Measurements from ENCODE around the gene LIG3. TPM values are rescaled to one million over a fixed set of nuclear protein-coding genes. Genes with fewer than 3 reads are reported as not detected.

LIG3 gene
- total RNA-seq, 3 donors from 2014 or later = 13.8 to 159 (median 54.0) TPM

GRCh38 chr17:35046245-35046644, 65.9 kb downstream of the LIG3 start:
- Histone ChIP-seq H3K27me3 (no peaks in the 10 kb centered on the region), H3K9me3 (no peaks in the 10 kb centered on the region), H3K4me3 (no peak overlapping the region), H3K27ac (peak overlapping the region in 1 of 2 donors; percentile 48), H3K4me1 (peaks cover 0 to 7% of the 10 kb centered on the region in 2 donors), H3K36me3 (no peaks in the 10 kb centered on the region)
- TF ChIP-seq CTCF (IDR thresholded peaks at IDR 0.05) (no peak), POLR2AphosphoS5 (IDR thresholded peaks at IDR 0.05) (no peak), POLR2A (IDR thresholded peaks at IDR 0.05) (no peak)
- no peak for DNase-seq (ENCODE audit: low spot score in 2 of 2)
- intact Hi-C loops (cut with DNase I; ENCODE audit: low total_unique reads) = no loop called here

GRCh38 chr17:35046740-35047283, 66.5 kb downstream of the LIG3 start:
- H3K27ac ChIP-seq = peak overlapping the region in 1 of 2 donors; percentile 48

GRCh38 chr17:35048685-35049379, 68.5 kb downstream of the LIG3 start:
- no peaks in the 10 kb centered on the region for H3K27me3 ChIP-seq
- DNase-seq (ENCODE audit: low spot score in 2 of 2) = no peak
- intact Hi-C loops (cut with DNase I; ENCODE audit: low total_unique reads) = no loop called here
- no peaks in the 10 kb centered on the region for H3K36me3 ChIP-seq
- no peaks in the 10 kb centered on the region for H3K9me3 ChIP-seq
- H3K4me1 ChIP-seq = peaks cover 0 to 11% of the 10 kb centered on the region in 2 donors
- no peak overlapping the region for H3K27ac ChIP-seq
- no peak overlapping the region for H3K4me3 ChIP-seq
- TF ChIP-seq POLR2AphosphoS5 (IDR thresholded peaks at IDR 0.05) (no peak), CTCF (IDR thresholded peaks at IDR 0.05) (no peak), POLR2A (IDR thresholded peaks at IDR 0.05) (no peak)

More at GRCh38 chr17:35046740-35047283, 66.5 kb downstream of the LIG3 start:
- H3K4me3 ChIP-seq = no peak overlapping the region
- H3K9me3 ChIP-seq = no peaks in the 10 kb centered on the region
- no peak for TF ChIP-seq POLR2A (IDR thresholded peaks at IDR 0.05)
- no peak for TF ChIP-seq CTCF (IDR thresholded peaks at IDR 0.05)
- TF ChIP-seq POLR2AphosphoS5 (IDR thresholded peaks at IDR 0.05) = no peak
- H3K36me3 ChIP-seq = no peaks in the 10 kb centered on the region
- peaks cover 0 to 11% of the 10 kb centered on the region in 2 donors for H3K4me1 ChIP-seq
- DNase-seq (ENCODE audit: low spot score in 2 of 2) = no peak
- H3K27me3 ChIP-seq = no peaks in the 10 kb centered on the region
- intact Hi-C loops (cut with DNase I; ENCODE audit: low total_unique reads) = no loop called here

- intact Hi-C loops (cut with DNase I; ENCODE audit: low total_unique reads) = no loop called here
- Histone ChIP-seq H3K4me3 (no peak overlapping the region), H3K4me1 (peaks cover 0 to 11% of the 10 kb centered on the region in 2 donors), H3K27me3 (no peaks in the 10 kb centered on the region), H3K27ac (no peak overlapping the region), H3K36me3 (no peaks in the 10 kb centered on the region), H3K9me3 (no peaks in the 10 kb centered on the region)
- DNase-seq (ENCODE audit: low spot score in 2 of 2) = no peak
- TF ChIP-seq CTCF (IDR thresholded peaks at IDR 0.05) (no peak), POLR2AphosphoS5 (IDR thresholded peaks at IDR 0.05) (no peak), POLR2A (IDR thresholded peaks at IDR 0.05) (no peak)
Observed at GRCh38 chr17:35050170-35050569, 69.9 kb downstream of the LIG3 start.

- no peak for DNase-seq (ENCODE audit: low spot score in 2 of 2)
- Histone ChIP-seq H3K36me3 (no peaks in the 10 kb centered on the region), H3K27ac (peak overlapping the region; percentile 57 to 74), H3K4me1 (peaks cover 0 to 11% of the 10 kb centered on the region in 2 donors), H3K27me3 (no peaks in the 10 kb centered on the region), H3K9me3 (no peaks in the 10 kb centered on the region), H3K4me3 (no peak overlapping the region)
- intact Hi-C loops (cut with DNase I; ENCODE audit: low total_unique reads) = no loop called here
- no peak for TF ChIP-seq POLR2AphosphoS5 (IDR thresholded peaks at IDR 0.05)
- no peak for TF ChIP-seq POLR2A (IDR thresholded peaks at IDR 0.05)
Observed at GRCh38 chr17:35051183-35051578, 70.9 kb downstream of the LIG3 start.
